ENCODE data around the gene TRPM2. TPM values are rescaled to one million over a fixed set of nuclear protein-coding genes. Genes with fewer than 3 reads are reported as not detected.

TRPM2 gene
- total and polyA plus RNA-seq, 7 experiments from 2014 or later: 1.2 to 29.6 (median 2.0) TPM

DNA sequence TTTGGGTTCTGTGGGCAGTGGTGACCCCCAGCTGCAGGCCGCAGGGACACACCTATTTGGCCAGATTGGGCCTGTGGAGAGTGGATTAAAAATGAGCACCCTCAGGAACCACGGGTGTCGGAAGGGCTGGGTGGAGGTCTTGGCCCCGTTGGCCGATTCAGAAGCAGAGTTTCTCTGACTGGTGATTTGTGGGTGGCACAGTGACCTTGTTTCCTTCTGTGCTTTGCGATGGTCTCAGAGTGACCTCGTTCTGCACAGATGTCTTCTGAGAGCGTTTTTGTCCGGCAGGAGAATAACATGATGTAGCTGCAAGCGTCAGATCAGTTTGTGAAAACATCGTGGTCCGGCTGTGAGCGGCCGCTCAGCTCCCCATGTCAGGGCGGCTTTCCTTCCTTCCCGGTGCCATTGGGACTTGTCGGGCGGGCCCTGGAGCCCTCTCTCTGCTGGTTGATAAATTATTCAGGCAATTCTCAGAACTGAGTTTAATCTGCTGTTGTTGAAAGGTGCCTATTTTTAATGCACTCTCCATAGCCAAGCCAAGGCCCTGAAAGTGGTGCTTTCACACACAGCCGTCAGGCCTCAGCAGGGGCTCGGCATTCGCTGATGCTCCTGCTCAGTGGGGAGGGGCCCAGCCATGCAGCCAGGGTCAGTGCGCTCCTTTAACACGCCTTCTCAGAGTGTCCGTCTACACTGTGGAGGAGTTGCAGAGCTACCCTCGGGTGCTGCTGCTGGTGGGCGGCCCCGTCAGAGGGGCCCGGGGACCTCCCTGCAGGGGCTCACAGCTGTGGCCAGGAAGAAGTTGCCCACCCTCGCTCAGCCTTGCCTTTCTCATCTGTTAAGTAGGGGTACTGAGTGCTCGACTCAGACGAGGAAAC lies 26.8 kb downstream of the TRPM2 start:
- H3K36me3 ChIP-seq (ENCODE audit: control insufficient read depth in 2 of 3, insufficient read depth in 3 of 3, low read length in 3 of 3): peaks cover 0 to 8% (median 0%) of the 10 kb centered on the region in 3 experiments
- no peaks in the 10 kb centered on the region for H3K27me3 Mint-ChIP-seq
- H3K27ac ChIP-seq (ENCODE audit: low read depth, low read length): no peak overlapping the region
- DNase-seq: no peak
- POLR2A ChIA-PET: no interaction called here
- peaks cover 9 to 34% (median 19%) of the 10 kb centered on the region in 11 donors for H3K9me3 Mint-ChIP-seq
- intact Hi-C loops (cut with micrococcal nuclease): no loop called here
- no peak overlapping the region for H3K4me3 ChIP-seq (ENCODE audit: low read length)
- H3K4me1 Mint-ChIP-seq: peaks cover 6 to 23% (median 9%) of the 10 kb centered on the region in 7 donors
- no peak overlapping the region for H3K4me3 Mint-ChIP-seq
- ATAC-seq: no peak
- H3K9me3 ChIP-seq (ENCODE audit: control insufficient read depth in 2 of 3, low read length in 3 of 3): peaks cover 0 to 18% (median 14%) of the 10 kb centered on the region in 3 experiments
- CTCF ChIA-PET: no interaction called here
- H3K36me3 Mint-ChIP-seq: peaks cover 20 to 72% (median 26%) of the 10 kb centered on the region in 5 donors
- no peaks in the 10 kb centered on the region for H3K27me3 ChIP-seq (ENCODE audit: control insufficient read depth in 2 of 2, insufficient read depth in 2 of 2, low read length in 2 of 2)
- H3K27ac Mint-ChIP-seq: no peak overlapping the region
- H3K4me1 ChIP-seq (ENCODE audit: control insufficient read depth in 2 of 2, insufficient read depth in 2 of 2, low read length in 2 of 2): peaks cover 7% of the 10 kb centered on the region in 2 donors

- intact Hi-C loops (cut with micrococcal nuclease): no loop called here
Measured at GRCh38 chr21:44380876-44381275, 27.5 kb downstream of the TRPM2 start.

DNA sequence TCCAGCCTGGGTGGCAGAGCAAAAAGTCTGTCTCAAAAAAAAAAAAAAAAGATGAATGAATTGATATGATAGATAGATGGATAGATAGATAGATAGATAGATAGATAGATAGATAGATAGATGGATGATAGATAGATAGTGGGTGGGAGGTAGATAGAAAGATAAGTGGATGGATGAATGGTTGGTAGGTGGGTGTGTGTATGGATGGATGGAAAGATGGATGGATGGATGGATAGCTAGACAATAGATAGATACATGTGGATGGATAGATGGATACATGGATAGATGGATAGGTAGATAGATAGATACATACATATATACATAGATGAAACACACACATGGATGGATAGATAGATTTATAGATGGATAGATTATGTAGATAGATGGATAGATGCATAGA lies 28.5 kb downstream of the TRPM2 start:
- Histone ChIP-seq H3K9me3 (ENCODE audit: control insufficient read depth in 2 of 3, low read length in 3 of 3) (peaks cover 0 to 18% (median 17%) of the 10 kb centered on the region in 3 experiments), H3K27me3 (ENCODE audit: control insufficient read depth in 2 of 2, insufficient read depth in 2 of 2, low read length in 2 of 2) (no peaks in the 10 kb centered on the region), H3K4me3 (ENCODE audit: low read length) (no peak overlapping the region), H3K36me3 (ENCODE audit: control insufficient read depth in 2 of 3, insufficient read depth in 3 of 3, low read length in 3 of 3) (peaks cover 0 to 8% (median 0%) of the 10 kb centered on the region in 3 experiments), H3K27ac (ENCODE audit: low read depth, low read length) (no peak overlapping the region), H3K4me1 (ENCODE audit: control insufficient read depth in 2 of 2, insufficient read depth in 2 of 2, low read length in 2 of 2) (no peaks in the 10 kb centered on the region)
- ATAC-seq: no peak
- Mint-ChIP-seq H3K27me3 (no peaks in the 10 kb centered on the region), H3K9me3 (peaks cover 12 to 50% (median 26%) of the 10 kb centered on the region in 11 donors), H3K4me1 (peaks cover 0 to 13% (median 0%) of the 10 kb centered on the region in 7 donors), H3K36me3 (peaks cover 24 to 72% (median 31%) of the 10 kb centered on the region in 5 donors), H3K4me3 (no peak overlapping the region), H3K27ac (no peak overlapping the region)
- no peak for DNase-seq
- ChIA-PET POLR2A (no interaction called here), CTCF (no interaction called here)
- intact Hi-C loops (cut with micrococcal nuclease): no loop called here

More at GRCh38 chr21:44380876-44381275, 27.5 kb downstream of the TRPM2 start:
- peaks cover 0 to 17% (median 2%) of the 10 kb centered on the region in 7 donors for H3K4me1 Mint-ChIP-seq
- H3K27ac Mint-ChIP-seq: no peak overlapping the region
- Histone ChIP-seq H3K36me3 (ENCODE audit: control insufficient read depth in 2 of 3, insufficient read depth in 3 of 3, low read length in 3 of 3) (peaks cover 0 to 8% (median 0%) of the 10 kb centered on the region in 3 experiments), H3K4me1 (ENCODE audit: control insufficient read depth in 2 of 2, insufficient read depth in 2 of 2, low read length in 2 of 2) (peaks cover under 1% of the 10 kb centered on the region in 2 donors), H3K4me3 (ENCODE audit: low read length) (no peak overlapping the region), H3K9me3 (ENCODE audit: control insufficient read depth in 2 of 3, low read length in 3 of 3) (peaks cover 0 to 18% (median 17%) of the 10 kb centered on the region in 3 experiments), H3K27me3 (ENCODE audit: control insufficient read depth in 2 of 2, insufficient read depth in 2 of 2, low read length in 2 of 2) (no peaks in the 10 kb centered on the region), H3K27ac (ENCODE audit: low read depth, low read length) (no peak overlapping the region)
- ChIA-PET CTCF (no interaction called here), POLR2A (no interaction called here)
- H3K4me3 Mint-ChIP-seq: no peak overlapping the region
- no peak for ATAC-seq
- DNase-seq: no peak
- H3K36me3 Mint-ChIP-seq: peaks cover 23 to 72% (median 26%) of the 10 kb centered on the region in 5 donors
- peaks cover 12 to 41% (median 25%) of the 10 kb centered on the region in 11 donors for H3K9me3 Mint-ChIP-seq
- no peaks in the 10 kb centered on the region for H3K27me3 Mint-ChIP-seq

GRCh38 chr21:44382536-44382935 lies 29.1 kb downstream of the TRPM2 start:
- H3K27ac Mint-ChIP-seq: no peak overlapping the region
- CTCF ChIA-PET: no interaction called here

GRCh38 chr21:44383216-44383615 lies 29.8 kb downstream of the TRPM2 start:
- DNase-seq (no peak), ATAC-seq (no peak)
- Mint-ChIP-seq H3K27ac (no peak overlapping the region), H3K36me3 (peaks cover 24 to 69% (median 31%) of the 10 kb centered on the region in 5 donors), H3K4me1 (peaks cover 0 to 10% (median 0%) of the 10 kb centered on the region in 7 donors), H3K4me3 (no peak overlapping the region), H3K9me3 (peaks cover 12 to 50% (median 26%) of the 10 kb centered on the region in 11 donors), H3K27me3 (no peaks in the 10 kb centered on the region)
- H3K9me3 ChIP-seq (ENCODE audit: control insufficient read depth in 2 of 3, low read length in 3 of 3): peaks cover 0 to 18% (median 17%) of the 10 kb centered on the region in 3 experiments
- intact Hi-C loops (cut with micrococcal nuclease): no loop called here
- no peak overlapping the region for H3K4me3 ChIP-seq (ENCODE audit: low read length)
- H3K27ac ChIP-seq (ENCODE audit: low read depth, low read length): no peak overlapping the region
- POLR2A ChIA-PET: no interaction called here
- H3K36me3 ChIP-seq (ENCODE audit: control insufficient read depth in 2 of 3, insufficient read depth in 3 of 3, low read length in 3 of 3): peaks cover 0 to 8% (median 0%) of the 10 kb centered on the region in 3 experiments
- H3K4me1 ChIP-seq (ENCODE audit: control insufficient read depth in 2 of 2, insufficient read depth in 2 of 2, low read length in 2 of 2): no peaks in the 10 kb centered on the region
- CTCF ChIA-PET: no interaction called here
- H3K27me3 ChIP-seq (ENCODE audit: control insufficient read depth in 2 of 2, insufficient read depth in 2 of 2, low read length in 2 of 2): no peaks in the 10 kb centered on the region

More at GRCh38 chr21:44382536-44382935, 29.1 kb downstream of the TRPM2 start:
- Mint-ChIP-seq H3K27me3 (no peaks in the 10 kb centered on the region), H3K9me3 (peaks cover 12 to 50% (median 26%) of the 10 kb centered on the region in 11 donors), H3K4me1 (peaks cover 0 to 10% (median 0%) of the 10 kb centered on the region in 7 donors), H3K4me3 (no peak overlapping the region), H3K36me3 (peaks cover 24 to 68% (median 31%) of the 10 kb centered on the region in 5 donors)
- intact Hi-C loops (cut with micrococcal nuclease): no loop called here
- H3K36me3 ChIP-seq (ENCODE audit: control insufficient read depth in 2 of 3, insufficient read depth in 3 of 3, low read length in 3 of 3): peaks cover 0 to 8% (median 0%) of the 10 kb centered on the region in 3 experiments
- H3K27ac ChIP-seq (ENCODE audit: low read depth, low read length): no peak overlapping the region
- no peaks in the 10 kb centered on the region for H3K4me1 ChIP-seq (ENCODE audit: control insufficient read depth in 2 of 2, insufficient read depth in 2 of 2, low read length in 2 of 2)
- DNase-seq (no peak), ATAC-seq (no peak)
- H3K27me3 ChIP-seq (ENCODE audit: control insufficient read depth in 2 of 2, insufficient read depth in 2 of 2, low read length in 2 of 2): no peaks in the 10 kb centered on the region
- H3K4me3 ChIP-seq (ENCODE audit: low read length): no peak overlapping the region
- H3K9me3 ChIP-seq (ENCODE audit: control insufficient read depth in 2 of 3, low read length in 3 of 3): peaks cover 0 to 18% (median 17%) of the 10 kb centered on the region in 3 experiments
- POLR2A ChIA-PET: no interaction called here

- CTCF ChIA-PET: no interaction called here
- H3K9me3 ChIP-seq (ENCODE audit: control insufficient read depth in 2 of 3, low read length in 3 of 3): peaks cover 0 to 18% (median 17%) of the 10 kb centered on the region in 3 experiments
- no peaks in the 10 kb centered on the region for H3K4me1 ChIP-seq (ENCODE audit: control insufficient read depth in 2 of 2, insufficient read depth in 2 of 2, low read length in 2 of 2)
- POLR2A ChIA-PET: no interaction called here
- ATAC-seq (no peak), DNase-seq (no peak)
- Mint-ChIP-seq H3K27me3 (no peaks in the 10 kb centered on the region), H3K27ac (no peak overlapping the region), H3K4me1 (peaks cover 0 to 10% (median 0%) of the 10 kb centered on the region in 7 donors), H3K36me3 (peaks cover 17 to 72% (median 34%) of the 10 kb centered on the region in 5 donors), H3K4me3 (no peak overlapping the region), H3K9me3 (peaks cover 12 to 50% (median 26%) of the 10 kb centered on the region in 11 donors)
- H3K27me3 ChIP-seq (ENCODE audit: control insufficient read depth in 2 of 2, insufficient read depth in 2 of 2, low read length in 2 of 2): no peaks in the 10 kb centered on the region
- intact Hi-C loops (cut with micrococcal nuclease): no loop called here
- no peak overlapping the region for H3K4me3 ChIP-seq (ENCODE audit: low read length)
- peaks cover 0 to 8% (median 0%) of the 10 kb centered on the region in 3 experiments for H3K36me3 ChIP-seq (ENCODE audit: control insufficient read depth in 2 of 3, insufficient read depth in 3 of 3, low read length in 3 of 3)
- H3K27ac ChIP-seq (ENCODE audit: low read depth, low read length): no peak overlapping the region
Measured at GRCh38 chr21:44384968-44385367, 31.5 kb downstream of the TRPM2 start.
